Epithelial cell of esophagus (primary cell): ENCODE measurements around the gene SMIM12.

Source experiments
- DNase-seq: peaks from one replicate; pipeline ENCODE4 v3.0.0; 2010; ENCODE audit warnings: low read depth
- H3K4me3 ChIP-seq: 2 replicates; pipeline ENCODE4 v1.5.1; 2011; ENCODE audit warnings: mild to moderate bottlenecking, low read length, control low read depth
- TF ChIP-seq, protein P1 (sequence below): IDR thresholded peaks from 2 replicates; pipeline ENCODE4 v1.5.1; 2011; ENCODE audit warnings: low read depth, mild to moderate bottlenecking, low read length, control low read depth, inconsistent platforms; ENCODE audit not compliant: insufficient read depth; ENCODE audit errors: missing control alignments

Gene SMIM12

DNA sequence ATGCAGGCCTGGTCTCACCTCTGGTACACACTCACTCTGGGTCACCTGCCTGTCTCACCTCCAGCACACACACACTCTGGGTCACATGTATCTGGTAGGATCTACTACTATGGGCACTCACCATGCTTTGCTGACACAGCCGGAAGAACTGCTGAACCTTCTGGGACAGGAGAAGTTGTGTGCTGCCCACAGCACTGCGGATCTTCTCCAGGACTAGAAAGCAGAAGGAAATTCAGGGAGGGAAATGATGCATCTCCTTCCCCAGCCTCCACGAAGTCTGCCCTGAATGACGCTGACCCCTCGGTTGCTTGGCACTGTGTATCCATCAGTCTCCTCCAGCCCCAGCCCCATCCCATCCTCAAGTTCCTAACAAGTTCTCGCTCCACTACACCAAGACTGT, 7.9 kb upstream of the SMIM12 start:
- no peak for DNase-seq
- H3K4me3 ChIP-seq = no peak overlapping the region
- TF ChIP-seq, protein P1, sequence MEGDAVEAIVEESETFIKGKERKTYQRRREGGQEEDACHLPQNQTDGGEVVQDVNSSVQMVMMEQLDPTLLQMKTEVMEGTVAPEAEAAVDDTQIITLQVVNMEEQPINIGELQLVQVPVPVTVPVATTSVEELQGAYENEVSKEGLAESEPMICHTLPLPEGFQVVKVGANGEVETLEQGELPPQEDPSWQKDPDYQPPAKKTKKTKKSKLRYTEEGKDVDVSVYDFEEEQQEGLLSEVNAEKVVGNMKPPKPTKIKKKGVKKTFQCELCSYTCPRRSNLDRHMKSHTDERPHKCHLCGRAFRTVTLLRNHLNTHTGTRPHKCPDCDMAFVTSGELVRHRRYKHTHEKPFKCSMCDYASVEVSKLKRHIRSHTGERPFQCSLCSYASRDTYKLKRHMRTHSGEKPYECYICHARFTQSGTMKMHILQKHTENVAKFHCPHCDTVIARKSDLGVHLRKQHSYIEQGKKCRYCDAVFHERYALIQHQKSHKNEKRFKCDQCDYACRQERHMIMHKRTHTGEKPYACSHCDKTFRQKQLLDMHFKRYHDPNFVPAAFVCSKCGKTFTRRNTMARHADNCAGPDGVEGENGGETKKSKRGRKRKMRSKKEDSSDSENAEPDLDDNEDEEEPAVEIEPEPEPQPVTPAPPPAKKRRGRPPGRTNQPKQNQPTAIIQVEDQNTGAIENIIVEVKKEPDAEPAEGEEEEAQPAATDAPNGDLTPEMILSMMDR = no peak

DNA sequence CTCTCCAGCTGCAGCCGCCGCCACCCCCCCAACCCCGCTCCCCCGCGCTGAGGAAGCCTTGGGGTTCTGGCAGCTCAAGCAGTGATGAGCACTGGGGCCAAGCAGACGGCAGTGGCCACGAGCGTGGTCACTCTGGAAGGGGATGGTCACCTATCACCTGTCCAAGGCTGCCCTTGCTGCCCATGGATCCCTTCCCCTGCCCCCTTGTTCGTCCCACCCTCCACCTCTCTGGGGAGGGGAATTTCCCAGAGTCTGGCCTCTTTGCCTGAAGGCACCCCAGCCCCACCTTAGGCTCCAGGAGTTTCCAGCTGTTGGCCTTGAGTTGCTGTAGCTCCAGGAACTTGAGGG, 7.2 kb upstream of the SMIM12 start:
- peak overlapping the region; percentile 68 for H3K4me3 ChIP-seq
- DNase-seq = no peak
- TF ChIP-seq, protein P1 = no peak

DNA sequence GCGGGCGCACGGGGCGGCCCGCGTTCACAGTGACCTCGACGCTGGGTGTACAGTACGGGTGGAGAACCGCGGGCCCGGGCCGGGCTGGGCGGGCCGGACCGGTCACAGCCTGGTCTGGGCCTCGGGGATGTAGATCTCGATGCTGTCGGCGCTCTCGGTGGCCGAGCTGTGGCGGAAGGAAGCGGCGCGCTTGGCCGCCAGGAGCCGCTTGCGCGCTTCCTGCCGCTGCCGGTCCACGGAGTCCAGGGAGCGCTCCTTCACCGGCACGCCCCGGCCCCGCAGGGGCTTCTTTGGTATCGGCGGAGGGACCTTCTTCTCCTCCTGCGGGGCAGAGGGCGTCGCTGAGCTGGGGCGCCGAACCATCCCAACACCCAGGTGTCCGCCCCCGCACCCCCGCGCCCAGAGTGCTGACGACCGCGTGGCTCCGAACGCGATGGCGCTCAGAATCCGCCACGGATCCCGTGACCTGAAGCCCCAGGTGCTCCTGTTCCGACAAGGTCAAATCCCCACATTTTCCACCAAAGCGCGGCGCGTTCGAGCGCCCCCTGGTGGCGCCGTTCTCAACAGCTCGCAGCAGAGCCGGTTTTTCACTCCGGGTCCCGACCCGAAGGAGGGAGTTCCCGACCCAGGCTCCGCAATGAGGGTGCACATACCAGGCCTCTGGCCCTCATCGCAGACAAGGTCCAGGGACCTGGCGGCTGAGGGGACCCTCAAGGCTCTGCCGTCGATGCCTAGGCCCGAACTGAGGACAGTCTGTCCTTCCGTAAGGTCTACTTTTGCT, 6.6 kb upstream of the SMIM12 start:
- peak overlapping the region; percentile 68 for H3K4me3 ChIP-seq
- TF ChIP-seq, protein P1 = peak; percentile 91
- DNase-seq = peak; percentile 58

DNA sequence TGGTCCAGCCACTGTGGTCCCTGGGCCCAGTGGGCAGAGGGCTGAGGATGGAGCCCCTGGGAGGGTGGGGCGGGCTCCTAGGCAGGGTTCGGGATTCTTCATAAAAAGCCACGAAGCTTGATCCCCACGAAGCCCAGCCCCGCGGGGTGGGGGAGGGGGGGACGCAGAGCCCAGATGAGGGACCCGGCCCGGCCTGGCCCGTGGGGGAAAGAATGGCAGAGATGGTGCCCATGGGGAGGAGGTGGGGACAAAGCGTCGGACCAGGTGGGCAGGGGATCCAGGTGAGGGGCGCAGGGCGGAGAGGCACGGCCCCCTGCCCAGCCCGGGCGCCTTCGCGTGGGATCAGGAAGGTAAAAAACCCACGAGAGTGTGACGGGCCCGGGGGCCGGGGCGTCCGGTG, 6.0 kb upstream of the SMIM12 start:
- DNase-seq = no peak
- TF ChIP-seq, protein P1 = no peak
- peak overlapping the region; percentile 68 for H3K4me3 ChIP-seq

DNA sequence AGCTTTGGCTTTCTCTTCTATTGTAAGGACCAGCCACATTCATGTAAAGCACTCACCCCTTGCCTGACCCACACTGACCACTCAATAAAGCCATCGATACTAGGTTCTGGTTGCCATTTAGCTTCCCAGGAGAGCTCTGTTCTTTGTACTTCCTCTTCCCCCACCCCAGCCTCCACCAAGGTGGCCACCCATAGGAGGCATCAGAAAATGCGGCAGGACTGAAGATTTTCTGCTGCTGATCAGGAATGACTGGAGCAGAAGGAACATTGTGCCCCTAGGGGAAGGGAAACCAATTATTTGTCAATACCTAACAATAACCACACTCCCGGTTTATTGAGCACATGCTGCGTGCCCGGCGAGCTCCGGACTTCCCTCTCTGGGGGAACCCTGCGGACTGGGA, 5.2 kb upstream of the SMIM12 start:
- TF ChIP-seq, protein P1 = no peak
- DNase-seq = no peak
- no peak overlapping the region for H3K4me3 ChIP-seq

DNA sequence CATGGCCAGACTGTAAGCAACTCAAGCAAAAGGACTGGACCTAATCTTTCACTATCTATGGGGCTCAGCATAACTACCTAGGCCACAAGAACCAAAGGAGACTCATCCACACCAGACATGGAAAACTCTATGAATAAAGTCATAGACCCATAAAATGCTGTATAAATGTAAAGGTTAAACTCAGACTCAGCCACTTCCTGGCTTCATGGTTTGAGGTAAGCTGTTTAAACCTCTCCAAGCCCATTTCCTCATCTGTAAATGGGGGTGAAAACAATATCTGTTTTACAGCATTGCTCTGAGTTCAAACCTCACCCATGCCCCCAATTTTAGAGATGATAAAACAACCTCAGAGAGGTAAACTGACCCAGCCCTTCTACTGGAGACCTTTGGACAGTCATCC, 4.0 kb upstream of the SMIM12 start:
- TF ChIP-seq, protein P1 = no peak
- no peak for DNase-seq
- H3K4me3 ChIP-seq = no peak overlapping the region

DNA sequence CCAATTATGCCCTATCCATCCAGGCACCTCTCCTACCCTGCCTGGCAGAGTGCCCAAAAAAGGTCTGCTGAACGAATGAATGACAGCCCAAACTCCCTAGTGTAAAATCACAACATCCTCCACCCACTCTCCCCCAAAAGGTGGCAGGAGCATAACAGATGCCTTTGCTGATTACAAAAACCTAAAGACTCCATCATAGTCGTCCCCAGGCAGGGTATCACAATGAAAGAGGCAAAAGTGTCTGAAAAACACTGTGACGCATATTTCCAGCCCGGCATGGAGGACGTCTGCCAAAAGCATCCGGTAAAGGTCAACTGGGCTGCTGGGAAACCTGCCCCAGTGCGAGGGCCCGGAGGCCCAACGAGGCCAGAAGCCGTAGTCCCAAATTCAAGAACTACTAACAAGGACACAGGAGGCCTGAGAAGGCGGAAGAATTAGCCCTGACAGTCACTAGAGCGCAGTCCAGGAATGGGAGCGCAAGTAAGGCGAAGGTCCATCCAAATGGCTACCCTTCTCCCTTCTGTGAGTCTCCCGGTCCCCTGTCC, 576 bp downstream of the SMIM12 start:
- peak; percentile 4 for DNase-seq
- H3K4me3 ChIP-seq = peak overlapping the region; percentile 86
- TF ChIP-seq, protein P1 = peak; percentile 3
